ENCODE measurements around the gene MDH1. TPM values are rescaled to one million over a fixed set of nuclear protein-coding genes. Genes with fewer than 3 reads are reported as not detected.

The MDH1 gene
- total RNA-seq, 2 experiments from 2014 or later, result 96.3 to 97.6 TPM

- Mint-ChIP-seq H3K4me1 (ENCODE audit: low read depth) (no peaks in the 10 kb centered on the region), H3K27ac (no peak overlapping the region), H3K9me3 (peaks cover 23% of the 10 kb centered on the region), H3K4me3 (no peak overlapping the region), H3K27me3 (peaks cover 4% of the 10 kb centered on the region), H3K36me3 (ENCODE audit: low read depth) (peaks cover 10% of the 10 kb centered on the region)
- no peaks in the 10 kb centered on the region for H3K4me1 ChIP-seq (ENCODE audit: insufficient read depth, low read length)
- H3K27ac ChIP-seq (ENCODE audit: low read depth in 1 of 2, low read length in 2 of 2), result no peak overlapping the region
- intact Hi-C loops (cut with DNase I, micrococcal nuclease), result no loop called here
- CTCF ChIA-PET, result interaction anchor here (0.6 kb wide), 1 partner anchor 9 kb away, joined by 3 read pairs; no protein-coding TSS in a partner anchor
- ATAC-seq (ENCODE audit: poor library complexity) (no peak), DNase-seq (no peak)
- POLR2A ChIA-PET, result no interaction called here
- no peaks in the 10 kb centered on the region for H3K36me3 ChIP-seq (ENCODE audit: insufficient read depth, low read length)
- no peak for TF ChIP-seq CTCF (IDR thresholded peaks at IDR 0.05)
- H3K27me3 ChIP-seq (ENCODE audit: control insufficient read depth in 1 of 2, insufficient read depth in 2 of 2, low read length in 2 of 2), result no peaks in the 10 kb centered on the region
- no peak overlapping the region for H3K4me3 ChIP-seq (ENCODE audit: low read length)
- peaks cover 3 to 24% of the 10 kb centered on the region in 2 experiments for H3K9me3 ChIP-seq (ENCODE audit: control insufficient read depth in 1 of 2, insufficient read depth in 1 of 2, low read length in 2 of 2)
Measured at GRCh38 chr2:63632382-63632781, 43.6 kb downstream of the MDH1 start.

GRCh38 chr2:63639344-63639743, 50.6 kb downstream of the MDH1 start:
- no peak overlapping the region for H3K27ac Mint-ChIP-seq
- DNase-seq, result no peak
- H3K9me3 Mint-ChIP-seq, result peaks cover 7% of the 10 kb centered on the region
- ChIA-PET CTCF (no interaction called here), POLR2A (no interaction called here)
- H3K4me3 ChIP-seq (ENCODE audit: low read length), result no peak overlapping the region
- intact Hi-C loops (cut with DNase I, micrococcal nuclease), result no loop called here
- no peak overlapping the region for H3K27ac ChIP-seq (ENCODE audit: low read depth in 1 of 2, low read length in 2 of 2)
- no peak overlapping the region for H3K4me3 Mint-ChIP-seq
- H3K36me3 ChIP-seq (ENCODE audit: insufficient read depth, low read length), result no peaks in the 10 kb centered on the region
- H3K36me3 Mint-ChIP-seq (ENCODE audit: low read depth), result no peaks in the 10 kb centered on the region
- H3K4me1 ChIP-seq (ENCODE audit: insufficient read depth, low read length), result no peaks in the 10 kb centered on the region
- H3K9me3 ChIP-seq (ENCODE audit: control insufficient read depth in 1 of 2, insufficient read depth in 1 of 2, low read length in 2 of 2), result peaks cover 0 to 5% of the 10 kb centered on the region in 2 experiments
- ATAC-seq (ENCODE audit: poor library complexity), result no peak
- no peak for TF ChIP-seq CTCF (IDR thresholded peaks at IDR 0.05)
- H3K27me3 ChIP-seq (ENCODE audit: control insufficient read depth in 1 of 2, insufficient read depth in 2 of 2, low read length in 2 of 2), result no peaks in the 10 kb centered on the region
- no peaks in the 10 kb centered on the region for H3K4me1 Mint-ChIP-seq (ENCODE audit: low read depth)
- H3K27me3 Mint-ChIP-seq, result peaks cover 4% of the 10 kb centered on the region

- H3K36me3 Mint-ChIP-seq (ENCODE audit: low read depth), result no peaks in the 10 kb centered on the region
Measured at GRCh38 chr2:63642946-63643345, 54.2 kb downstream of the MDH1 start.

More at GRCh38 chr2:63642946-63643345, 54.2 kb downstream of the MDH1 start:
- Mint-ChIP-seq H3K4me3 (no peak overlapping the region), H3K27me3 (peaks cover 21% of the 10 kb centered on the region), H3K27ac (no peak overlapping the region), H3K9me3 (peaks cover 3% of the 10 kb centered on the region), H3K4me1 (ENCODE audit: low read depth) (no peaks in the 10 kb centered on the region)
- H3K9me3 ChIP-seq (ENCODE audit: control insufficient read depth in 1 of 2, insufficient read depth in 1 of 2, low read length in 2 of 2), result no peaks in the 10 kb centered on the region
- ChIA-PET POLR2A (no interaction called here), CTCF (no interaction called here)
- no peak overlapping the region for H3K4me3 ChIP-seq (ENCODE audit: low read length)
- no peaks in the 10 kb centered on the region for H3K27me3 ChIP-seq (ENCODE audit: control insufficient read depth in 1 of 2, insufficient read depth in 2 of 2, low read length in 2 of 2)
- no peaks in the 10 kb centered on the region for H3K36me3 ChIP-seq (ENCODE audit: insufficient read depth, low read length)
- no peak overlapping the region for H3K27ac ChIP-seq (ENCODE audit: low read depth in 1 of 2, low read length in 2 of 2)
- H3K4me1 ChIP-seq (ENCODE audit: insufficient read depth, low read length), result no peaks in the 10 kb centered on the region
- DNase-seq (no peak), ATAC-seq (ENCODE audit: poor library complexity) (no peak)
- no peak for TF ChIP-seq CTCF (IDR thresholded peaks at IDR 0.05)
- intact Hi-C loops (cut with DNase I, micrococcal nuclease), result no loop called here
